Right lobe of liver (tissue), 6 donors: ENCODE data around the gene KIRREL2. TPM values are rescaled to one million over a fixed set of nuclear protein-coding genes. Genes with fewer than 3 reads are reported as not detected.

Experiments
- ATAC-seq, 4 donors: fragments of 200-7000 bp; cut with Tn5 transposase; one replicate each; pipeline ENCODE4 v1.9.1; 2020; ENCODE audit warnings: mild to moderate bottlenecking in 4 of 4, moderate library complexity in 4 of 4
- DNase-seq, 3 donors: peaks; one replicate each; pipeline ENCODE4 v3.0.0-alpha.2; 2020
- H3K27ac ChIP-seq, 3 donors: fragments of 200-600 bp; one replicate each; pipeline ENCODE4 v1.8.0; 2022
- H3K27me3 ChIP-seq, 2 donors: fragments of 200-600 bp; one replicate each; pipeline ENCODE4 v1.8.0; 2022
- H3K36me3 ChIP-seq, 4 donors: fragments of 200-600 bp; sonication (generic) in 1 of 4; one replicate each; pipeline versions ENCODE4 v1.5.1 to v1.8.0; 2017 to 2022; ENCODE audit warnings: control low read depth in 1 of 4
- H3K4me1 ChIP-seq, 4 donors: fragments of 200-600 bp; sonication (generic) in 1 of 4; one replicate each; pipeline versions ENCODE4 v1.5.1 to v1.8.0; 2017 to 2022; ENCODE audit warnings: control low read depth in 1 of 4
- H3K4me3 ChIP-seq, 3 donors: fragments of 200-600 bp; one replicate each; pipeline ENCODE4 v1.8.0; 2022
- H3K9me3 ChIP-seq, 4 donors: fragments of 200-600 bp; sonication (generic) in 1 of 4; one replicate each; pipeline versions ENCODE4 v1.5.1 to v1.8.0; 2017 to 2022; ENCODE audit warnings: control low read depth in 1 of 4
- CTCF ChIP-seq, 4 donors: fragments of 200-600 bp in 3 of 4; fragments of 450-650 bp in 1 of 4; IDR thresholded peaks; one replicate each; pipeline versions ENCODE4 v1.5.1 to v1.8.0; 2016 to 2022; ENCODE audit warnings: antibody characterized with exemption in 4 of 4, mild to moderate bottlenecking in 2 of 4
- POLR2A ChIP-seq: fragments of 450-650 bp; IDR thresholded peaks from one replicate; pipeline ENCODE4 v1.6.1; 2017; ENCODE audit warnings: antibody characterized with exemption, mild to moderate bottlenecking
- WGBS: methylation state at CpG from one replicate; pipeline ENCODE4 v1.1.6; 2018; ENCODE audit warnings: low coverage, low lambda C conversion rate; ENCODE audit not compliant: insufficient coverage; ENCODE audit errors: missing lambda C conversion rate; 5-methylcytosine and 5-hydroxymethylcytosine counted together
- intact Hi-C, 2 donors: fragments of 100-400 bp; cut with DNase I; formaldehyde crosslinking; loops; one replicate each; pipeline versions ENCODE4 v1.11.2 to v1.14.1; 2022
- total RNA-seq, 6 experiments: library from RNA; depleted of rRNA in 2 of 6; stranded (reverse); fragments of >200 nt in 2 of 6; fragmentation: NEBNext Ultra II Directional in 3 of 6; extraction: Animal tissue kit (Norgen Biotek cat#: 25700) in 3 of 6; gene quantifications; one replicate each; pipeline versions ENCODE4 v1.1.0 to v1.2.4, GENCODE V29; 2016 to 2023
- donor health status: DM: no; HTN: yes; CAD: no.
- donor health status: DM: no; HTN: no; CAD: no.
- donor health status: DM: no; HTN: no; CAD: no.
- donor health status: DM: no; HTN: yes; CAD: no.
- donor health status: DM: no; HTN: yes; CAD: no.

KIRREL2 gene
- total RNA-seq, 6 experiments from 2014 or later = not detected

GRCh38 chr19:35879770-35880317 is 23.1 kb downstream of the KIRREL2 start:
- Histone ChIP-seq H3K27me3 (no peaks in the 10 kb centered on the region), H3K36me3 (no peaks in the 10 kb centered on the region), H3K4me3 (no peak overlapping the region), H3K4me1 (no peaks in the 10 kb centered on the region), H3K9me3 (no peaks in the 10 kb centered on the region), H3K27ac (no peak overlapping the region)
- TF ChIP-seq POLR2A = no peak
- no peak for TF ChIP-seq CTCF (IDR thresholded peaks at IDR 0.05)
- DNase-seq (peak; percentile 91 to 92 (median 92)), ATAC-seq (peak; percentile 94 to 99 (median 97))
- WGBS = 3% methylated on average over 23 of the region's 28 CpGs
- intact Hi-C loops = loop anchor here (5.0 kb wide), 1 partner anchor 57 kb away; the partner anchor contains the start of gene LRFN3 (in 2 of the 2)

GRCh38 chr19:35882114-35882832 is 25.6 kb downstream of the KIRREL2 start:
- no peaks in the 10 kb centered on the region for H3K4me1 ChIP-seq
- TF ChIP-seq POLR2A = no peak
- TF ChIP-seq CTCF (IDR thresholded peaks at IDR 0.05) = peak; percentile 60 to 69 (median 66)
- no peak overlapping the region for H3K4me3 ChIP-seq
- 22% methylated on average over 8 of the region's 8 CpGs for WGBS
- no peaks in the 10 kb centered on the region for H3K9me3 ChIP-seq
- H3K27me3 ChIP-seq = no peaks in the 10 kb centered on the region
- intact Hi-C loops = loop anchor here in 1 of 2 donors (5.0 kb wide), 1 partner anchor 55 kb away; the partner anchor contains the start of gene LRFN3
- H3K27ac ChIP-seq = no peak overlapping the region
- no peaks in the 10 kb centered on the region for H3K36me3 ChIP-seq
- ATAC-seq = peak; percentile 65 to 83 (median 76)
- no peak for DNase-seq

GRCh38 chr19:35883882-35884281 is 27.2 kb downstream of the KIRREL2 start:
- 42% methylated on average over 2 of the region's 2 CpGs for WGBS
- DNase-seq (no peak), ATAC-seq (no peak)
- H3K27ac ChIP-seq = no peak overlapping the region
- no peaks in the 10 kb centered on the region for H3K4me1 ChIP-seq
- H3K27me3 ChIP-seq = no peaks in the 10 kb centered on the region
- no peak for TF ChIP-seq CTCF (IDR thresholded peaks at IDR 0.05)
- TF ChIP-seq POLR2A = no peak
- no peak overlapping the region for H3K4me3 ChIP-seq
- no peaks in the 10 kb centered on the region for H3K9me3 ChIP-seq
- peaks cover 0 to 11% (median 0%) of the 10 kb centered on the region in 4 donors for H3K36me3 ChIP-seq
- intact Hi-C loops = loop anchor here in 1 of 2 donors (5.0 kb wide), 1 partner anchor 53 kb away; the partner anchor contains the start of gene LRFN3

- no peaks in the 10 kb centered on the region for H3K4me1 ChIP-seq
- peaks cover 0 to 22% (median 0%) of the 10 kb centered on the region in 4 donors for H3K36me3 ChIP-seq
- intact Hi-C loops = loop anchor here in 1 of 2 donors (5.0 kb wide), 1 partner anchor 42 kb away; no protein-coding TSS in a partner anchor
- H3K27ac ChIP-seq = no peak overlapping the region
- no peak overlapping the region for H3K4me3 ChIP-seq
- ATAC-seq (no peak), DNase-seq (no peak)
- H3K9me3 ChIP-seq = no peaks in the 10 kb centered on the region
- WGBS = 100% methylated on average over 1 of the region's 6 CpGs
- TF ChIP-seq POLR2A (no peak), CTCF (IDR thresholded peaks at IDR 0.05) (no peak)
- H3K27me3 ChIP-seq = no peaks in the 10 kb centered on the region
Observed at GRCh38 chr19:35885225-35885738, 28.6 kb downstream of the KIRREL2 start.
